ENCODE measurements around the gene SPSB2. TPM values are rescaled to one million over a fixed set of nuclear protein-coding genes. Genes with fewer than 3 reads are reported as not detected.
"Not testable (repeated sequence)": the region's sequence is repeated elsewhere in the genome, so short reads cannot be mapped to it uniquely, and the experiment has no call there.

The SPSB2 gene
- total RNA-seq, 1 donor from 2014 or later: 6.2 TPM

- H3K36me3 Mint-ChIP-seq (ENCODE audit: low read depth): peaks cover 5% of the 10 kb centered on the region
- peak overlapping the region; percentile 16 for H3K4me3 Mint-ChIP-seq
- no peaks in the 10 kb centered on the region for H3K27me3 Mint-ChIP-seq (ENCODE audit: low read depth)
- no peaks in the 10 kb centered on the region for H3K9me3 Mint-ChIP-seq
- peaks cover 32% of the 10 kb centered on the region for H3K4me1 Mint-ChIP-seq
- TF ChIP-seq CTCF (conservative IDR thresholded peaks at IDR 0.05): no peak
- no peak overlapping the region for H3K27ac Mint-ChIP-seq (ENCODE audit: unreplicated experiment)
- DNase-seq (ENCODE audit: low read depth, low spot score): no peak
Observed at GRCh38 chr12:6888360-6888759, 15.3 kb upstream of the SPSB2 start.

- H3K27me3 Mint-ChIP-seq (ENCODE audit: low read depth): no peaks in the 10 kb centered on the region
- no peak overlapping the region for H3K4me3 Mint-ChIP-seq
- no peak for DNase-seq (ENCODE audit: low read depth, low spot score)
- H3K9me3 Mint-ChIP-seq: no peaks in the 10 kb centered on the region
- no peak overlapping the region for H3K27ac Mint-ChIP-seq (ENCODE audit: unreplicated experiment)
- no peak for TF ChIP-seq CTCF (conservative IDR thresholded peaks at IDR 0.05)
- H3K4me1 Mint-ChIP-seq: peaks cover 29% of the 10 kb centered on the region
- peaks cover 5% of the 10 kb centered on the region for H3K36me3 Mint-ChIP-seq (ENCODE audit: low read depth)
Observed at GRCh38 chr12:6887460-6887859, 14.4 kb upstream of the SPSB2 start.

DNA sequence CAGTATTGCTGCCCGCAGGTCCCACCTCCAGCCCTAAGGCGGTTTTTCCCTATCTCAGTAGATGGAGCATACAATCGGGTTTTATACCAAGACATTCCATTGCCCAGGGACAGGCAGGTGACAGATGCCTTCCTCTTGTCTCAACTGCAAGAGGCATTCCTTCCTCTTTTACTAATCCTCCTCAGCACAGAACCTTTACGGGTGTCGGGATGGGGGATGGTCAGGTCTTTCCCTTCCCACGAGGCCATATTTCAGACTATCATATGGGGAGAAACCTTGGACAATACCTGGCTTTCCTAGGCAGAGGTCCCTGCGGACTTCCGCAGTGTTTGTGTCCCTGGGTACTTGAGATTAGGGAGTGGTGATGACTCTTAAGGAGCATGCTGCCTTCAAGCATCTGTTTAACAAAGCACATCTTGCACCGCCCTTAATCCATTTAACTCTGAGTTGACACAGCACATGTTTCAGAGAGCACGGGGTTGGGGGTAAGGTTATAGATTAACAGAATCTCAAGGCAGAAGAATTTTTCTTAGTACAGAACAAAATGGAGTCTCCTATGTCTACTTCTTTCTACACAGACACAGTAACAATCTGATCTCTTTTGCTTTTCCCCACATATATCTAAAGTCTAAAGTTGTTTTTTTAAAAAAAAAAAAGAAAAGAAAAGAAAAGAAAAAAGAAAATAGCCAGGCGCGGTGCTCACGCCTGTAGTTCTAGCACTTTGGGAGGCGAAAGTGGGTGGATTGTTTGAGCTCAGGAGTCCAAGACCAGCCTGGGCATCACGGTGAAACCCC lies 13.3 kb upstream of the SPSB2 start:
- H3K9me3 Mint-ChIP-seq; DNase-seq (ENCODE audit: low read depth, low spot score); H3K27me3 Mint-ChIP-seq (ENCODE audit: low read depth): not testable (repeated sequence)

DNA sequence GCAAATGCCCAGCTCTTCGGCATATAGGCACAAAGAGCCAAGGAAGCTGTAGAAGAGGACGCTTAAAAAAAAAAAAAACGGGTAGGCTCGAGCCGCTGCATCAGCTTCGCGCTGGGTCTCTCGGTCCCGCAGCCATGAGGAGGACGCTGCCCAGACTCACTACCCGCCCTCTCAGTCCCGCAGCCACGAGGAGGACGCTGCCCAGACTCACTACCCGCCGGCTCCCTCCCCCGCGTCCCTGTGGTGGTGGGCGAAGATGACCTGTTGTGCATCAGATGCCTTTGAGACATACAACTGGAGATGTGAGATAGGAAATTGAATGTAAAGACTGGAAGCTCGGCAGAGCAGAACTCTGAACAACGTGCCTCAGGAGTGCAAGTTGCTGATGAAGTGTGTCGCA lies 11.4 kb upstream of the SPSB2 start:
- Mint-ChIP-seq H3K4me3 (no peak overlapping the region), H3K4me1 (peaks cover 12% of the 10 kb centered on the region), H3K27ac (ENCODE audit: unreplicated experiment) (no peak overlapping the region), H3K27me3 (ENCODE audit: low read depth) (no peaks in the 10 kb centered on the region), H3K36me3 (ENCODE audit: low read depth) (peaks cover 3% of the 10 kb centered on the region), H3K9me3 (no peaks in the 10 kb centered on the region)
- no peak for DNase-seq (ENCODE audit: low read depth, low spot score)
- TF ChIP-seq CTCF (conservative IDR thresholded peaks at IDR 0.05): no peak

More for the DNA sequence above, 13.3 kb upstream of the SPSB2 start:
- not testable (repeated sequence) for H3K4me3 Mint-ChIP-seq; H3K36me3 Mint-ChIP-seq (ENCODE audit: low read depth); H3K27ac Mint-ChIP-seq (ENCODE audit: unreplicated experiment)
- peaks cover 23% of the 10 kb centered on the region for H3K4me1 Mint-ChIP-seq

GRCh38 chr12:6883683-6884082 lies 10.6 kb upstream of the SPSB2 start:
- H3K4me3 Mint-ChIP-seq: no peak overlapping the region
- H3K27me3 Mint-ChIP-seq (ENCODE audit: low read depth): no peaks in the 10 kb centered on the region
- no peak overlapping the region for H3K27ac Mint-ChIP-seq (ENCODE audit: unreplicated experiment)
- TF ChIP-seq CTCF (conservative IDR thresholded peaks at IDR 0.05): no peak
- no peaks in the 10 kb centered on the region for H3K9me3 Mint-ChIP-seq
- DNase-seq (ENCODE audit: low read depth, low spot score): no peak
- H3K4me1 Mint-ChIP-seq: peaks cover 12% of the 10 kb centered on the region
- H3K36me3 Mint-ChIP-seq (ENCODE audit: low read depth): peaks cover 3% of the 10 kb centered on the region

DNA sequence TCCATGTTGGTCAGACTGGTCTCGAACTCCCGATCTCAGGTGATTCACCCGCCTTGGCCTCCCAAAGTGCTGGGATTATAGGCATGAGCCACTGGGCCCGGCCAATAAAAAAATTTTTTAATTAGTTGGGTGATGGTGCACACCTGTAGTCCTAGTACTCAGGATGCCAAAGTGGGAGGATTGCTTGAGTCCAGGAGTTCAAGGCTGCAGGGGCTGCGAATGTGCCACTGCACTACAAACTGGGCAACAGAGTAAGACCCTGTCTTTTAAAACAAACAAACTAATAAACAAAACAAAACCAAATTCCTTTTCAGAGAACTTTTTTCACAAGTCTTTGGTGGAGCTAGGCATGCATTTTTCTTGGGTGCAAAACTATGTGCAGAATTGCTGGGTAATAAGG lies 10.1 kb upstream of the SPSB2 start:
- no peaks in the 10 kb centered on the region for H3K9me3 Mint-ChIP-seq
- peaks cover under 1% of the 10 kb centered on the region for H3K36me3 Mint-ChIP-seq (ENCODE audit: low read depth)
- H3K27me3 Mint-ChIP-seq (ENCODE audit: low read depth): no peaks in the 10 kb centered on the region
- H3K4me3 Mint-ChIP-seq: no peak overlapping the region
- TF ChIP-seq CTCF (conservative IDR thresholded peaks at IDR 0.05): no peak
- peaks cover 9% of the 10 kb centered on the region for H3K4me1 Mint-ChIP-seq
- DNase-seq (ENCODE audit: low read depth, low spot score): no peak
- no peak overlapping the region for H3K27ac Mint-ChIP-seq (ENCODE audit: unreplicated experiment)

DNA sequence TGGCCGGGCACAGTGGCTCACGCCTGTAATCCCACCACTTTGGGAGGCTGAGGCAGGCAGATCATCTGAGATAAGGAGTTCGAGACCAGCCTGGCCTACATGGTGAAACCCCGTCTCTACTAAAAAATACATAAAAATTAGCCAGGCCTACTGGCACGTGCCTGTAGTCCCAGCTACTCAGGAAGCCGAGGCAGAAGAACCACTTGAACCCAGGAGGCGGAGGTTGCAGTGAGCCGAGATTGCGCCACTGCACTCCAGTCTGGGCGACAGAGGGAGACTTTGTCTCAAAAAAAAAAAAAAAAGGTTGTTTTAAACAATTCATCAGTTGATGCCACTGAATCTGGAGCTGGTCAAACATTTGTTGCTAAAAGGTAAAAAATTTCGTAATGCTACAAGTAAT lies 6.7 kb upstream of the SPSB2 start:
- not testable (repeated sequence) for H3K27me3 Mint-ChIP-seq (ENCODE audit: low read depth); H3K9me3 Mint-ChIP-seq; H3K4me1 Mint-ChIP-seq; H3K4me3 Mint-ChIP-seq; DNase-seq (ENCODE audit: low read depth, low spot score); H3K27ac Mint-ChIP-seq (ENCODE audit: unreplicated experiment); H3K36me3 Mint-ChIP-seq (ENCODE audit: low read depth)

- H3K27ac Mint-ChIP-seq (ENCODE audit: unreplicated experiment); DNase-seq (ENCODE audit: low read depth, low spot score); H3K27me3 Mint-ChIP-seq (ENCODE audit: low read depth); H3K9me3 Mint-ChIP-seq: not testable (repeated sequence)
- peaks cover 36% of the 10 kb centered on the region for H3K4me1 Mint-ChIP-seq
- H3K36me3 Mint-ChIP-seq (ENCODE audit: low read depth): peaks cover 22% of the 10 kb centered on the region
- H3K4me3 Mint-ChIP-seq: peak overlapping the region; percentile 97
Observed at GRCh38 chr12:6874015-6874368, 889 bp upstream of the SPSB2 start.

Data from neural crest cell (in vitro differentiated cells).